HepG2 (cell line): ENCODE measurements around the gene HPCAL1. TPM values are rescaled to one million over a fixed set of nuclear protein-coding genes. Genes with fewer than 3 reads are reported as not detected.

Source experiments
- AHR ChIP-seq: IDR thresholded peaks from 2 replicates; pipeline ENCODE4 v1.6.1; 2018; ENCODE audit warnings: missing genetic modification reagents, missing compliant biosample characterization
- AKNA ChIP-seq: sonication (generic); formaldehyde crosslinking; IDR thresholded peaks from 2 replicates; pipeline ENCODE4 v1.4.0; 2020; ENCODE audit warnings: missing genetic modification reagents, borderline replicate concordance
- ARID2 ChIP-seq: sonication (generic); formaldehyde crosslinking; IDR thresholded peaks from 2 replicates; pipeline ENCODE4 v1.8.1; 2022; ENCODE audit warnings: mild to moderate bottlenecking, missing genetic modification reagents, borderline replicate concordance
- HNF1A ChIP-seq, 2 experiments: sonication (generic) in 1 of 2; formaldehyde crosslinking in 1 of 2; IDR thresholded peaks; 2 replicates each; pipeline versions ENCODE4 v1.4.0 to v1.6.1; 2016 to 2020; ENCODE audit warnings: borderline replicate concordance in 1 of 2, low read depth in 1 of 2, mild to moderate bottlenecking in 1 of 2, missing genetic modification reagents in 1 of 2
- KDM6A ChIP-seq: IDR thresholded peaks from 2 replicates; pipeline ENCODE4 v1.6.1; 2016; ENCODE audit warnings: low read depth
- MZF1 ChIP-seq: sonication (generic); formaldehyde crosslinking; IDR thresholded peaks from 2 replicates; pipeline ENCODE4 v1.8.1; 2023; ENCODE audit warnings: mild to moderate bottlenecking, missing genetic modification reagents, borderline replicate concordance
- NR2F1 ChIP-seq, 2 experiments: fragments of 450-650 bp in 1 of 2; formaldehyde crosslinking in 1 of 2; IDR thresholded peaks; 2 replicates each; pipeline versions ENCODE4 v1.5.0 to v1.6.1; 2016 to 2020; ENCODE audit warnings: mild to moderate bottlenecking in 1 of 2, missing compliant biosample characterization in 1 of 2, missing genetic modification reagents in 1 of 2, moderate library complexity in 1 of 2
- RNF2 ChIP-seq: fragments of 450-650 bp; conservative IDR thresholded peaks from 2 replicates; pipeline ENCODE4 v1.6.1; 2016; ENCODE audit warnings: low read depth
- SKI ChIP-seq: fragments of 450-650 bp; IDR thresholded peaks from one replicate; pipeline ENCODE4 v1.6.1; 2018; ENCODE audit warnings: mild to moderate bottlenecking; ENCODE audit not compliant: partially characterized antibody
- TBX2 ChIP-seq: sonication (generic); formaldehyde crosslinking; IDR thresholded peaks from 2 replicates; pipeline ENCODE4 v1.5.0; 2020; ENCODE audit warnings: missing genetic modification reagents, mild to moderate bottlenecking, borderline replicate concordance
- ZFP1 ChIP-seq: IDR thresholded peaks from 2 replicates; pipeline ENCODE4 v1.6.1; 2016
- ZNF333 ChIP-seq: sonication (generic); formaldehyde crosslinking; IDR thresholded peaks from 2 replicates; pipeline ENCODE4 v1.4.0; 2020; ENCODE audit warnings: mild to moderate bottlenecking, missing genetic modification reagents, borderline replicate concordance
- polyA plus RNA-seq, 8 experiments: library from polyadenylated mRNA; depleted of rRNA in 3 of 8; stranded (reverse) in 7 of 8; unstranded in 1 of 8; fragments of >200 nt; fragmentation: Illumina TruSeq in 4 of 8; extraction: Trizol in 4 of 8; gene quantifications; 2 replicates each; pipeline versions ENCODE4 v1.2.1 to v1.2.3, GENCODE V29; 2011 to 2016; ENCODE audit warnings: low read depth in 4 of 8, missing spikeins in 1 of 8, mixed read lengths in 1 of 8; ENCODE audit not compliant: insufficient read depth in 1 of 8
- total RNA-seq, 5 experiments: library from RNA; depleted of rRNA; stranded (reverse); fragments of >200 nt; fragmentation: Illumina TruSeq; extraction: Trizol; gene quantifications; 2 replicates each; pipeline ENCODE4 v1.2.3, GENCODE V29; 2016; ENCODE audit warnings: low read depth in 1 of 5

The HPCAL1 gene
- total and polyA plus RNA-seq, 2 of the 13 experiments (the other 11 are each of a cell fraction or from before 2014, with no cell fraction given), result 29.5 to 29.9 TPM

GRCh38 chr2:10408649-10409579 is 106.2 kb downstream of the HPCAL1 start (continued):
- TF ChIP-seq AKNA (CRISPR knock-in tag) (no peak), ZNF333 (CRISPR knock-in tag) (no peak), MZF1 (no peak), RNF2 (no peak; the same call in 1 of the 2 replicates), SKI (peak; percentile 33), ARID2 (CRISPR knock-in tag) (peak; percentile 65; the same call in 1 of the 2 replicates), HNF1A (IDR thresholded peaks at IDR 0.05; ENCODE audit: low read depth) (no peak), HNF1A (CRISPR knock-in tag; IDR thresholded peaks at IDR 0.05; ENCODE audit: borderline replicate concordance) (no peak), TBX2 (CRISPR knock-in tag) (peak; percentile 72), AHR (CRISPR knock-in tag) (peak; percentile 80), KDM6A (CRISPR knock-in tag) (no peak), NR2F1 (CRISPR knock-in tag; IDR thresholded peaks at IDR 0.05) (no peak), ZFP1 (CRISPR knock-in tag) (peak; percentile 63; the same call in 1 of the 2 replicates)
- TF ChIP-seq, all 625 proteins: peak for 200
